HEK293 (cell line): ENCODE data around the gene ANAPC2.

Experiments
- CTCF ChIA-PET: fragments of 350-600 bp; formaldehyde crosslinking; extraction: SDS; loops from one replicate; lab custom pipeline; 2021; ENCODE audit warnings: antibody characterized with exemption; lab: Yijun Ruan, JAX
- POLR2A ChIA-PET: fragments of 300-600 bp; formaldehyde crosslinking; extraction: SDS; loops from one replicate; lab custom pipeline; 2020; ENCODE audit warnings: antibody characterized with exemption, inconsistent platforms; lab: Yijun Ruan, JAX
- H3K27ac ChIP-seq: fragments of 200-500 bp; sonication (Bioruptor generic); 2 replicates; pipeline ENCODE4 v1.5.1; 2014; ENCODE audit warnings: low read depth, low read length, control low read depth, inconsistent platforms; ENCODE audit errors: extremely low read depth
- H3K36me3 ChIP-seq, 2 experiments: fragments of 200-500 bp in 1 of 2; sonication (Bioruptor generic) in 1 of 2; 1 replicate in 1 of 2; 2 replicates in 1 of 2; pipeline ENCODE4 v1.5.1; 2014 to 2017; ENCODE audit warnings: inconsistent platforms in 2 of 2, low read length in 2 of 2; ENCODE audit not compliant: control insufficient read depth in 2 of 2, insufficient read depth in 1 of 2
- H3K4me1 ChIP-seq: fragments of 200-500 bp; sonication (Bioruptor generic); 2 replicates; pipeline ENCODE4 v1.5.1; 2014; ENCODE audit warnings: mild to moderate bottlenecking, low read length, inconsistent platforms; ENCODE audit not compliant: control insufficient read depth, insufficient read depth
- H3K4me3 ChIP-seq: 2 replicates; pipeline ENCODE4 v1.5.1; 2011; ENCODE audit warnings: low read depth, mild to moderate bottlenecking, control low read depth, low read length, moderate library complexity
- H3K9me3 ChIP-seq: fragments of 200-500 bp; sonication (Bioruptor generic); 2 replicates; pipeline ENCODE4 v1.5.1; 2014; ENCODE audit warnings: low read depth, low read length, inconsistent platforms; ENCODE audit not compliant: control insufficient read depth, insufficient read depth
- FEZF1 ChIP-seq: fragments of 450-650 bp; formaldehyde crosslinking; IDR thresholded peaks from 2 replicates; pipeline ENCODE4 v1.5.1; 2016; ENCODE audit warnings: missing biosample characterization, missing genetic modification characterization
- GLI4 ChIP-seq: fragments of 450-650 bp; formaldehyde crosslinking; IDR thresholded peaks from 2 replicates; pipeline ENCODE4 v1.5.1; 2016; ENCODE audit warnings: missing biosample characterization, missing genetic modification characterization
- PRDM2 ChIP-seq: fragments of 450-650 bp; formaldehyde crosslinking; IDR thresholded peaks from 2 replicates; pipeline ENCODE4 v1.5.1; 2016; ENCODE audit warnings: missing biosample characterization, missing genetic modification characterization, borderline replicate concordance
- SETDB1 ChIP-seq: IDR thresholded peaks from one replicate; pipeline ENCODE4 v1.6.1; 2017; ENCODE audit warnings: mild to moderate bottlenecking, low read length, moderate library complexity, mixed read lengths; ENCODE audit not compliant: insufficient read length
- SP7 ChIP-seq: fragments of 450-650 bp; formaldehyde crosslinking; IDR thresholded peaks from 2 replicates; pipeline ENCODE4 v1.5.1; 2016; ENCODE audit warnings: missing biosample characterization, missing genetic modification characterization
- ZBTB11 ChIP-seq: fragments of 450-650 bp; formaldehyde crosslinking; conservative IDR thresholded peaks from 2 replicates; pipeline ENCODE4 v1.5.1; 2016; ENCODE audit warnings: low read depth, missing biosample characterization, missing genetic modification characterization
- ZBTB26 ChIP-seq: fragments of 450-650 bp; formaldehyde crosslinking; optimal IDR thresholded peaks from 2 replicates; pipeline ENCODE3; 2016; ENCODE audit warnings: missing biosample characterization, mild to moderate bottlenecking, missing genetic modification characterization
- ZFP69B ChIP-seq: fragments of 450-650 bp; formaldehyde crosslinking; IDR thresholded peaks from 2 replicates; pipeline ENCODE4 v1.5.1; 2016; ENCODE audit warnings: missing biosample characterization, missing genetic modification characterization
- ZNF114 ChIP-seq: fragments of 450-650 bp; formaldehyde crosslinking; IDR thresholded peaks from 2 replicates; pipeline ENCODE4 v1.5.0; 2017; ENCODE audit warnings: missing biosample characterization, missing genetic modification characterization
- ZNF239 ChIP-seq: fragments of 450-650 bp; formaldehyde crosslinking; IDR thresholded peaks from 2 replicates; pipeline ENCODE4 v1.5.1; 2016; ENCODE audit warnings: missing biosample characterization, missing genetic modification characterization
- ZNF324 ChIP-seq: fragments of 450-650 bp; formaldehyde crosslinking; IDR thresholded peaks from 2 replicates; pipeline ENCODE4 v1.5.1; 2016; ENCODE audit warnings: missing biosample characterization, missing genetic modification characterization
- ZNF366 ChIP-seq: fragments of 450-650 bp; formaldehyde crosslinking; conservative IDR thresholded peaks from 2 replicates; pipeline ENCODE4 v1.5.1; 2016; ENCODE audit warnings: missing biosample characterization, missing genetic modification characterization
- ZNF391 ChIP-seq: fragments of 450-650 bp; formaldehyde crosslinking; IDR thresholded peaks from 2 replicates; pipeline ENCODE4 v1.5.1; 2016; ENCODE audit warnings: low read depth, missing biosample characterization, missing genetic modification characterization, borderline replicate concordance
- ZNF488 ChIP-seq: fragments of 450-650 bp; formaldehyde crosslinking; IDR thresholded peaks from 2 replicates; pipeline ENCODE4 v1.5.1; 2016; ENCODE audit warnings: missing biosample characterization, missing genetic modification characterization
- ZNF555 ChIP-seq: fragments of 450-650 bp; formaldehyde crosslinking; conservative IDR thresholded peaks from 2 replicates; pipeline ENCODE4 v1.5.1; 2017; ENCODE audit warnings: missing biosample characterization, mild to moderate bottlenecking, missing genetic modification characterization, inconsistent platforms
- ZNF580 ChIP-seq: fragments of 450-650 bp; formaldehyde crosslinking; IDR thresholded peaks from 2 replicates; pipeline ENCODE4 v1.5.1; 2016; ENCODE audit warnings: missing biosample characterization, missing genetic modification characterization
- ZNF654 ChIP-seq: fragments of 450-650 bp; formaldehyde crosslinking; IDR thresholded peaks from 2 replicates; pipeline ENCODE4 v1.5.1; 2016; ENCODE audit warnings: low read depth, missing biosample characterization, missing genetic modification characterization
- ZNF785 ChIP-seq: fragments of 450-650 bp; formaldehyde crosslinking; IDR thresholded peaks from 2 replicates; pipeline ENCODE4 v1.5.1; 2016; ENCODE audit warnings: missing biosample characterization, missing genetic modification characterization

Gene ANAPC2

GRCh38 chr9:137227853-137228505, 39.6 kb upstream of the ANAPC2 start (continued):
- TF ChIP-seq PRDM2 (tag by site-specific recombination) (no peak), SETDB1 (no peak), ZNF391 (tag by site-specific recombination) (no peak), GLI4 (tag by site-specific recombination) (no peak)
- TF ChIP-seq, all 188 proteins: peak for 5

GRCh38 chr9:137227054-137227852, 38.9 kb upstream of the ANAPC2 start, which contains the start of gene RNF224:
Gene RNF224 (plus strand): TSS chr9:137227502. CDS start chr9:137228336, 834 bp downstream.
- Histone ChIP-seq H3K4me1 (peaks cover 4% of the 10 kb centered on the region), H3K4me3 (no peak within 1 kb of the TSS), H3K27ac (no peak within 1 kb of the TSS), H3K36me3 (no peaks in the 10 kb centered on the region), H3K9me3 (no peaks in the 10 kb centered on the region)
- POLR2A ChIA-PET: interaction anchor here (0.5 to 17.2 kb wide), 10 partner anchors 14 to 193 kb away, joined by 3 to 304 read pairs (median 5); partner anchors contain the start of genes ANAPC2, NDOR1, NPDC1 and SAPCD2
- CTCF ChIA-PET: interaction anchor here (0.5 to 6.7 kb wide), 31 partner anchors 9 to 439 kb away, joined by 3 to 69 read pairs (median 5); partner anchors contain the start of genes ABCA2, ANAPC2, C8G and LRRC26
- TF ChIP-seq ZNF654 (tag by site-specific recombination) (peak; percentile 74), ZNF488 (tag by site-specific recombination) (no peak), FEZF1 (tag by site-specific recombination) (no peak), ZNF366 (no peak), ZNF239 (tag by site-specific recombination) (no peak), ZBTB11 (tag by site-specific recombination) (no peak), SP7 (tag by site-specific recombination) (peak; percentile 17; the same call in 1 of the 2 replicates), ZNF555 (tag by site-specific recombination) (no peak), ZNF785 (tag by site-specific recombination) (no peak), ZNF324 (tag by site-specific recombination) (0 out of 2 replicates have a peak, but pooled peaks have one; percentile 18), ZFP69B (tag by site-specific recombination) (peak; percentile 29; the same call in 1 of the 2 replicates), ZBTB26 (no peak), ZNF114 (tag by site-specific recombination) (no peak), ZNF580 (tag by site-specific recombination) (no peak)
